Activated CD8-positive, alpha-beta memory T cell treated with anti-CD3 and anti-CD28 coated beads for 36 hours (primary cell): ENCODE data around the gene MROH2A. TPM values are rescaled to one million over a fixed set of nuclear protein-coding genes. Genes with fewer than 3 reads are reported as not detected.
"Not testable (repeated sequence)": the region's sequence is repeated elsewhere in the genome, so short reads cannot be mapped to it uniquely, and the experiment has no call there.

ENCODE experiments used
- CTCF ChIA-PET: fragments of 350-600 bp; sonication (Branson Sonifier 250); formaldehyde crosslinking; loops from one replicate; lab custom pipeline; 2021; ENCODE audit warnings: antibody characterized with exemption; lab: Charles Lee
- POLR2A ChIA-PET: fragments of 350-600 bp; sonication (Branson Sonifier 250); formaldehyde crosslinking; loops from one replicate; lab custom pipeline; 2021; ENCODE audit warnings: antibody characterized with exemption; lab: Charles Lee
- total RNA-seq, 2 experiments: library from RNA; stranded (reverse); gene quantifications; one replicate each; pipeline ENCODE4 v1.2.3, GENCODE V29; 2021

MROH2A gene, protein sequence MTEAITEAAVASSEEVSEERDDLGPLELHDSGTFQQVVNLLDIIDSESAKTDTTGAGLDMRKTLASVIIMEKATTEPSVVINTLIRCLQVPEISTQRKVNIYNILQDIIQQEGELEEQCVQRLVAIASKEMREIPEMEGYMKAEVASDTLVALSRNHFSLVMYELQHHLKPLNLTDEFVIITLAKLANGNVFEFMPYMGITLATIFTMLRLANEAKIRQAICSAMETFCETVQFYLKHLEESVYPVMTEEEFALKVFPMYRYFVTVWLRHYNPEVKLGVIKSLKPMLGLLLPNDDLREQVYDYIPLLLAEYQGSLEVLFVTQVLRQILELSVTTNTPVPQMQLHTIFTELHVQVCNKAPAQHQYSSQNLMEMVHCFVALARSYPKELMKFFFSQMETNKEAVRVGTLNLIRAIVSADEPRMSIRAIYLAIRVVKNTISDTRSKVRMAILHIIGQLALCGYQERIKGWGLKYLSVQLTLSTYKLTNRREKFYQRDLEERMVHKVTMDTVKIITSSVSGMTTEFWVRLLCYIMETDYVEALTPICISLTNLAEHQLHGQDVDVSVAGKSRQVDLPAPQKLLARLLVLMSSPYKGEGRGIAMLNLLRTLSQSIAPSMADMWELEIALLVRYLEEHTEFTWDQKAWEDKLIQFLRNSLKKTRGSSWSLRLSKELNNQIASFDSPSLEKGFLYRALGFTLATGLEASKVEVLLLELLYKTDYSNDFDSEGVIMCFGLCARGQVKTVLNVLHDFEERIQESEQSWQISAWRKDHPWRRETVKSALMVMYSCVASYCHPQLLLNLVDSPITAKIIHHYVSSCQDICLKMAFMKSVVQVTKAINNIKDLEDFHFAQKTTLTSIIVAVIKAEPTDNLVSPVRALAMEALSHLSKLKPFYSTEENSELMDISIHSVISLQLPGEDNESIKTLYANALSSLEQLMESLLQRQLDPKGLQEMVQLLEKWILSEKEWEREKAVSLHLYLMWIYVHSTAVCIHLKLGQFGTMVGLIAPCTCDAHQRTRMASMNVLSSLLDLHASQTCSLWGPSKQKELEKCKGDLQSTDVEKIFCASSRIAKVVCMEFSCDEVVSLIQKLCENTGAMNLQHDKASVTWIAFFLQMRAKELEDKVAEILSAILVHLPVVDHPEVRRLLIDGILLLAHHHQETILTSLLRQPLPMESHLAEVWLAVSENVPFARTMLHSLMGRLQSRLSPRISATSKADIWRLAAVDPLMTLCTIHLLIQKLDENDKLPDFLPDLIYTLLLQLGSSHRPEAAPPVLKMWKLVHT (N-terminal part only)
- not detected for total RNA-seq

- CTCF ChIA-PET, result no interaction called here
- POLR2A ChIA-PET, result no interaction called here
These were observed at the start of gene MROH2A for GRCh38 chr2:233778030-233778429. Gene MROH2A (plus strand): TSS chr2:233778330. CDS start chr2:233779359, 1,029 bp downstream.

DNA sequence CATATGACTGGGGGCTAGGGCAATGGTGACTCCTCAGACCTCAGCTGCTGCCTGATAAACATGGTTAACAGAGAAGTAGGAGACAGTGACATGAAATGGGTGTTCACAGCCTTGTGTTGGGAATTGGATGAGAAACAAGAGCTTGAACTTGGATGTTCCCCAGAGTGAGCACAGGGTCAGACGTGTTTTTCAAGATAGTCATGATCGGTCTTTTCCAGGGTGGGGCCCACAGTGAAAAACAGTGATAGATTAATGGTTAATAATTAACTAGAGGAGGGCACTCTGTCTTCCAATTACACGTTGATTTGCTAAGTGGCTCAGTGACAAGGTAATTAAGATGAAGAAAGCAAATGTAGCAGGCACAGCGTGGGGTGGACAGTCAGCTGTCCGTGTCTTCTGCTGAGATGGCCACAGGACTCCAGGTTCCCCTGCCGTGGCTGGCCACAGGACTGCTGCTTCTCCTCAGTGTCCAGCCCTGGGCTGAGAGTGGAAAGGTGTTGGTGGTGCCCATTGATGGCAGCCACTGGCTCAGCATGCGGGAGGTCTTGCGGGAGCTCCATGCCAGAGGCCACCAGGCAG lies 49.3 kb upstream of the MROH2A start, which contains the start of gene UGT1A3:
TSS of gene UGT1A3 (plus strand) at position 320 of the 579 bp plus-strand sequence. CDS start at position 405, 85 bp downstream.
- CTCF ChIA-PET, result no interaction called here
- POLR2A ChIA-PET, result no interaction called here

DNA sequence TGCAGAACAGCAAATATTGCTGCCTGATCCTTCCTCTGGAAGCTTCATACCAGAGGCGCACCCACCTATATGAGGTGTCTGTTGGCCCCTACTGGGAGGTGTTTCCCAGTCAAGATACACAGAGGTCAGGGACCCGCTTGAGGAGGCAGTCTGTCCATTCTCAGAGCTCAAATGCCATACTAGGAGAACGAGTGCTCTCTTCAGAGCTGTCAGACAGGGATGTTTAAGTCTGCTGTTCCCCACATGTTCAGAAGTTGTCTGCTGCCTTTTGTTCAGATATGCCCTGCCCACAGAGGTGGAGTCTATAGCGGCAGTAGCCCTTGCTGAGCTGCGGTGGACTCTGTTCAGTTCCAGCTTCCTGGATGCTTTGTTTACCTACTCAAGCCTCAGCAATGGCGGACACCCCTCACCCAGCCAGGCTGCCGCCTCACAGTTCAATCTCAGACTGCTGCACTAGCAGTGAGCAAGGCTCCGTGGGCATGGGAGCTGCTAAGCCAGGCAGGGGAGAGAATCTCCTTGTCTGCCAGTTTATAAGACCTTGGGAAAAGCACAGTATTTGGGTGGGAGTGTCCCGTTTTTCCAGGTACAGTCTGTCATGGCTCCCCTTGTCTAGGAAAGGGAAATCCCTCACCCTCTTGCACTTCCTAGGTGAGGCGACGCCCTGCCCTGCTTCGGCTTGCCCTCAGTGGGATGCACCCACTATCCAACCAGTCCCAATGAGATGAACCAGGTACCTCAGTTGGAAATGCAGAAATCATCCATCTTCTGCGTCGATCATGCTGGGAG lies 41.1 kb upstream of the MROH2A start:
- POLR2A ChIA-PET, result interaction anchor here (0.6 kb wide), 1 partner anchor 779 kb away, joined by 5 read pairs; no protein-coding TSS in a partner anchor
- CTCF ChIA-PET, result not testable (repeated sequence)

DNA sequence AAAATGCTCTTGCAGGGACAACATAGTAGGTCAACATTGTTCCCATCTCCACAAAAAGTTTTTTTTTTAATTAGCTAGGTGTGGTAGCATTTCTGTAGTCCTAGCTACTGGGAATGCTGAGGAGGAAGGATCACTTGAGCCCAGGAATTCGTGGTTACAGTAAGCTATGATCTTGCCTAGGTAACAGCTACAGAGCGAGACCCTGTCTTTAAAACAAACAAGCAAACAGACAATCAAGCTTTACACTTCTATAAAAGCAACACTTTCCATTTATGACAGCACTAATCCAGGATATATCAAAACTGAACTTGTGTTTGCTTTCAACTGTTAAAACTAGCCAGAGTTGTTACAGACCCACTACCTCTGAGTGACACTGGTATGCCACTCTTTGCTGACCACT lies 37.3 kb upstream of the MROH2A start:
- POLR2A ChIA-PET, result no interaction called here
- CTCF ChIA-PET, result no interaction called here

DNA sequence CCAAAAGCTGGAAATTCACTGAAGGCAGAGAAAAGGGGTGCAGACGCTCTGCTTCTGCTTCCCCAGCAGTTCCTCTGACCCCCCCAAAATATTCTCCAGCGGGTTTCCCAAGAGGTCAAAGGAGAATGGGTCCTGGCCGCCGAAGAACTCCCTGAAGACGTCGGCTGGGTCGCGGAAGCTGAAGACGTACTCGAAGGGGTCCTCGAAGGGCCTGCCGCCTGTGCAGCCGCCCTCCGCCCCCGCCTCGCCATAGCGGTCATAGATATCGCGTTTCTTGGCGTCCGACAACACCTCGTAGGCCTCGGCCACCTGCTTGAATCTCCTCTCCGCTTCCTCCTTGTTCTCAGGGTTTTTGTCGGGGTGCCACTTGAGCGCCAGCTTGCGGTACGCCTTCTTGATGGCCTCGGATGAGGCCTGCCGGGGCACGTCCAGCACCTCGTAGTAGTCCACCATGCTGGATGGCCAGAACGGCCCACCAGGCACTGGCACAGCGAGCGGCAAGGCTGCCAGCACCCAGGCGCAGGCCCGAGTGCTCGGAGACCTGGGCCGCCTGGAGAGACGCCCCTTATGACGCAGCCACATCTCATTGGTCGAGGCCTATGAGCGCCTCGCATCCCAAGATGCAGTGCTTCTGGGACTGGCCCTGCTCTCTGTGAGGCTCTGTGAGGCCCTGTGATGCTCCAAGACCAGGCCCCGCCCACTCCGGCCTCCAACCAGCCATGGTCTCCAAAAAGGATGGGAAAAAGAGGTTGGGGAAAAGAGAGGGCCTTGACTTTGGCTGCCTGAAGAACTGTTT lies 34.5 kb upstream of the MROH2A start:
- CTCF ChIA-PET, result no interaction called here

GRCh38 chr2:233745073-233745755 lies 32.9 kb upstream of the MROH2A start:
- POLR2A ChIA-PET, result interaction anchor here (0.6 kb wide), 1 partner anchor 31 kb away, joined by 5 read pairs; no protein-coding TSS in a partner anchor
- CTCF ChIA-PET, result no interaction called here

More for the DNA sequence above, 34.5 kb upstream of the MROH2A start:
- POLR2A ChIA-PET, result no interaction called here

DNA sequence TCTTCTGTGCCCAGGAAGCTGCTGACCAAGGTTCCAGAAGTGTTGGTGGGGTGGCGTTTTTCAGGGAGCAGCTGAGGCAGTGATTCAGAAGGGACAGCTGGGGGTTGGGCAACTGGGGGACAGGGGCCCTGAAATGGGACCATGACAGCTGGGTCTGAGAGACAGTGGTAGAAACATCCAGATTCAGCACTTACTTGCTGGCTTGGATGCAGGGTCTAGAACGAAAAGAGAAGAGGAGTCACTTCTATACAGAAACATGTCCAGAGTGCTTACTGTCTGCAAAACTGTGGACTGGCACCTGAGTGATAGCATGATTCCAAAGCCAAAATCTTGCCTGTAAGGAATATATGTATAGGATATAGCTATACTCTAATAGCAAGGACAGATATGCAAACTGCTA lies 32.3 kb upstream of the MROH2A start:
- POLR2A ChIA-PET, result interaction anchor here (0.6 kb wide), 1 partner anchor 30 kb away, joined by 5 read pairs; no protein-coding TSS in a partner anchor
- CTCF ChIA-PET, result not testable (repeated sequence)

DNA sequence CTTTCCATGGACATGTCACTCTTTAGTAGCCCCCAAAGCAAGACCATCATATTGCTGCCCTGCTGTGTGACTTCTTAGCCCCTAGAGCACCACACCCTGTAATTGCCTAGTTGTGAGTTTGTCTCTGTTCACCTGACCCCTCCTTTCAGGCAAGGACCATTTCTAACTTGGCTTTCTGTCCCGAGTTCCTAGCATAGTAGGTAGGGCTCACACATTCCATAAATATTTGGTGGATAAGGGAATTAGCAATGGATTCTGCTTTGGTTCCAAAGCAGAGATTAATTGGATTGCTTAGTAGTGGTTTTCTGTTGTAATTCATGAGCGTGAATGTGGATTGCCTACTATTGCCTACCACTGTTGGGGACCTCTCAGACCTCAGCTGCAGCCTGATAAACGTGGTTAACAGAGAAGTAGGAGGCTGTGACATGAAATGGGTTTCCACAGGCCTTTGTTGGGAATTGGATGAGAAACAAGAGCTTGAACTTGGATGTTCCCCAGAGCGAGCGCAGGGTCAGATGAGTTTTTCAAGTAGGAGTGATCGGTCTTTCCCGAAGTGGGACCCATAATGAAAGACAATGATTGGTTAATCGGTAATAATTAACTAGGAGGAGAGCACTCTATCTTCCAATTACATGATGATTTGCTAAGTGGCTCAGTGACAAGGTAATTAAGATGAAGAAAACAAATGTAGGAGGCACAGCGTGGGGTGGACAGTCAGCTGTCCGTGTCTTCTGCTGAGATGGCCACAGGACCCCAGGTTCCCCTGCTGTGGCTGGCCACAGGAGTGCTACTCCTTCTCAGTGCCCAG lies 31.5 kb upstream of the MROH2A start:
- POLR2A ChIA-PET, result no interaction called here
- CTCF ChIA-PET, result no interaction called here

DNA sequence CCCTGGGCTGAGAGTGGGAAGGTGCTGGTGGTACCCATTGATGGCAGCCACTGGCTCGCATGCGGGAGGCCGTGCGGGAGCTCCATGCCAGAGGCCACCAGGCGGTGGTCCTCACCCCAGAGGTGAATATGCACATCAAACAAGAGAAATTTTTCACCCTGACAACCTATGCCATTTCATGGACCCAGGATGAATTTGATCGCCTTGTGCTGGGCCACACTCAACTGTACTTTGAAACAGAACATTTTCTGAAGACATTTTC lies 30.9 kb upstream of the MROH2A start:
- POLR2A ChIA-PET, result no interaction called here

DNA sequence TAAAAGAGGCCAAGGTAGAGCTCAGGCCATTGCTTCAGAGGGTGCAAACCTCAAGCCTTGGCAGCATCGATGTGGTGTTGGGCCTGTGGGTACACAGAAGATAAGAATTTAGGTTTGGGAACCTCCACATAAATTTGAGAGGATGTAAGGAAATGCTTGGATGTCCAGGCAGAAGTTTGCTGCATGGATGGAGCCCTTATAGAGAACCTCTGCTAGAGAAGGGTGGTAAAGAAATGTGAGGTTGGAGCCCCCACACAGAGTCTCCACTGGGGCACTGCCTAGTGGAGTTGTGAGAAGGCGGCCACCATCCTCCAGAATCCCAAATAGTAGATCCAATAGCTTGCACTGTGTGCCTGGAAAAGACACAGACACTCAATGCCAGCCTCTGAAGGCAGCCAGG lies 27.4 kb upstream of the MROH2A start:
- POLR2A ChIA-PET, CTCF ChIA-PET: not testable (repeated sequence)

More for the DNA sequence above, 30.9 kb upstream of the MROH2A start:
- CTCF ChIA-PET, result no interaction called here

DNA sequence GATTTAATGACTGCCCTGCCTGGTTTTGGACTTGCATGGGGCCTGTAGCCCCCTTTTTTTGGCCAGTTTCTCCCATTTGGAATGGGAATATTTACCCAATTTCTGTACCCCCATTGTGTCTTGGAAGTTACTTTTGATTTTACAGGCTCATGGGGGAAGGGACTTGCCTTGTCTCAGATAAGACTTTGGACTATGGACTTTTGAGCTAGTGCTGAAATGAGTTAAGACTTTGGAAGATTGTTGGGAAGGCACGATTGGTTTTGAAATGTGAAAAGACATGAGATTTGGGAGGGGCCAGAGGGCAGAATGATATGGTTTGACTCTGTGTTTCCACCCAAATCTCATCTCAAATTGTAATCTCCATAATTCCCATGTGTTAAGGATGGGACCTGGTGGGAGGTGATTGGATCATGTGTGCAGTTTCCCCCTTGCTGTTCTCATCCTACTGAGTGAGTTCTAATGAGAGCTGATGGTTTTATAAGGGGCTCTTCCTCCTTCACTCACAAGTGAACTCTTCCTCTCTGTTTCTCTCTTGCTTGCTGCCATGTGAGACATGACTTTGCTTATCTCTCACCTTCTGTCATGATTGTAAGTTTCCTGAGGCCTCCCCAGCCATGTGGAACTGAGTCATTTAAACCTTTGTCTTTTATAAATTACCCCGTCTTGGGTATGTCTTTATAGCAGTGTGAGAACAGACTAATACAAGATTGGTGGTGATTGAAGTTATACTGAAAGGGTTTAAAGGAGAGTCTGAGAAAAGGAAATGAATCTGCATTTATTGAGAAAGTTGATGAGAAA lies 26.7 kb upstream of the MROH2A start:
- CTCF ChIA-PET, POLR2A ChIA-PET: not testable (repeated sequence)

- ChIA-PET POLR2A (no interaction called here), CTCF (no interaction called here)
These were observed 23.1 kb upstream of the MROH2A start for GRCh38 chr2:233754872-233755611.

DNA sequence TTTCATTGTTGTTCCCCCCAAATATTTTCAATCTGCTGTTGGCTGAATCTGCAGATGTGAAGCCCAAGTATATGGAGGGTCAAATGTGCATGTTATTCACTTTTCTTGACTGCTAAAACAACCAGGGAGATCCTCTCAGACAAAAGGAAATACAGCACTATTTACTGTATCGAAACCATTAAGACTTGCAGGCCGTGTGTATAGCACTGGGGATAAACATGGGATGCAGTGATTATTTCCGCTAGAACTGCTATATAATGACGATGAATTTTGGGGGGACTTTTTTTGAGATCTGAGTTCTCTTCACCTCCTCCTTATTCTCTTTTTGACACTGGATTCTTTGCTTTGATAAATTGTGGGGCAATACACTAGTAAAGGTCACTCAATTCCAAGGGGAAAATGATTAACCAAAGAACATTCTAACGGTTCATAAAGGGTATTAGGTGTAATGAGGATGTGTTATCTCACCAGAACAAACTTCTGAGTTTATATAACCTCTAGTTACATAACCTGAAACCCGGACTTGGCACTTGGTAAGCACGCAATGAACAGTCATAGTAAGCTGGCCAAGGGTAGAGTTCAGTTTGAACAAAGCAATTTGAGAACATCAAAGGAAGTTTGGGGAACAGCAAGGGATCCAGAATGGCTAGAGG lies 21.6 kb upstream of the MROH2A start:
- POLR2A ChIA-PET, result no interaction called here
- CTCF ChIA-PET, result no interaction called here

DNA sequence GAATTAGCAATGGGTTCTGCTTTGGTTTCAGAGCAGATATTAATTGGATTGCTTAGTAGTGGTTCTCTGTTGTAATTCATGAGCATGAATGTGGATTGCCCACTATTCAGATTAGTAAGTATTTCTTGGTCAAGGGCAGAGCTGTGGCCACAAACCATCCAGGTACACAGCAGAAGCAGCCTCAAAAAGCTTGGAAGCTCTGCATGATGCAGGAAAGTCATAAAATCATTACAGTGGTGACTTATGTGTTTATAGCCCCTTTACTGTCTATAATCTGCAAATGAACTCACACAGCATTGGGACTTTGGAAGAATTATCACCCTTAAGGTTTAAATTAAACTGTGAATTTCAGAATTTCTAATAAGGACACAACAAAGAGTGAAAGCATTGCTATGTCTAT lies 20.0 kb upstream of the MROH2A start:
- CTCF ChIA-PET, result no interaction called here

GRCh38 chr2:233758849-233759248 lies 19.3 kb upstream of the MROH2A start:
- POLR2A ChIA-PET, result no interaction called here
- CTCF ChIA-PET, result no interaction called here

More for the DNA sequence above, 20.0 kb upstream of the MROH2A start:
- POLR2A ChIA-PET, result no interaction called here
